H1 (cell line): ENCODE data around the gene LPP. TPM values are rescaled to one million over a fixed set of nuclear protein-coding genes. Genes with fewer than 3 reads are reported as not detected.

ENCODE experiments used
- CTCF ChIA-PET: fragments of 300-600 bp; sonication (Branson Sonifier 250); formaldehyde crosslinking; loops from one replicate; lab custom pipeline; 2021; ENCODE audit not compliant: partially characterized antibody; lab: Charles Lee
- POLR2A ChIA-PET: fragments of 300-600 bp; sonication (Branson Sonifier 250); formaldehyde crosslinking; loops from one replicate; lab custom pipeline; 2021; ENCODE audit warnings: inconsistent platforms; ENCODE audit not compliant: partially characterized antibody; lab: Charles Lee
- DNase-seq, 2 experiments: peaks; one replicate each; pipeline versions ENCODE4 v3.0.0 to v3.0.0-alpha.2; 2010 to 2022; ENCODE audit warnings: low spot score in 2 of 2, low read depth in 1 of 2, mixed read lengths in 1 of 2
- FAIRE-seq: peaks from 2 replicates; lab custom pipeline; 2011; peaks lifted over from hg19 to GRCh38; lab: Jason Lieb, UNC
- H2AFZ ChIP-seq: 2 replicates; pipeline ENCODE4 v1.8.1; 2012; ENCODE audit warnings: low read length, inconsistent platforms
- H2AK5ac ChIP-seq: 2 replicates; pipeline ENCODE4 v1.6.1; 2013; ENCODE audit warnings: low read depth, low read length
- H2BK120ac ChIP-seq: replicated peaks from 2 replicates; pipeline ENCODE3; 2013; ENCODE audit warnings: low read depth, low read length, inconsistent platforms
- H2BK12ac ChIP-seq: 2 replicates; pipeline ENCODE4 v1.6.1; 2013; ENCODE audit warnings: low read depth, low read length
- H2BK15ac ChIP-seq: 2 replicates; pipeline ENCODE4 v1.6.1; 2013; ENCODE audit warnings: low read length
- H2BK20ac ChIP-seq: 2 replicates; pipeline ENCODE4 v1.6.1; 2013; ENCODE audit warnings: low read length
- H2BK5ac ChIP-seq: 2 replicates; pipeline ENCODE4 v1.6.1; 2013; ENCODE audit warnings: low read depth, low read length
- H3K14ac ChIP-seq: 2 replicates; pipeline ENCODE4 v1.6.1; 2013; ENCODE audit warnings: inconsistent platforms; ENCODE audit not compliant: insufficient read length
- H3K18ac ChIP-seq: 2 replicates; pipeline ENCODE4 v1.6.1; 2013; ENCODE audit warnings: low read length; ENCODE audit errors: extremely low read depth
- H3K23ac ChIP-seq: 2 replicates; pipeline ENCODE4 v1.6.1; 2013; ENCODE audit warnings: inconsistent platforms; ENCODE audit not compliant: insufficient read length
- H3K23me2 ChIP-seq: 2 replicates; pipeline ENCODE4 v1.6.1; 2013; ENCODE audit warnings: low read depth, low read length
- H3K27ac ChIP-seq: 2 replicates; pipeline ENCODE4 v1.6.1; 2011; ENCODE audit warnings: low read depth, low read length, inconsistent platforms
- H3K27me3 ChIP-seq, 4 experiments: replicated peaks in 1 of 4; 1 replicate in 1 of 4; 2 replicates in 3 of 4; pipeline versions ENCODE4 v1.6.1 to v1.8.1; 2011 to 2013; ENCODE audit warnings: low read length in 3 of 4, mild to moderate bottlenecking in 3 of 4, inconsistent platforms in 2 of 4, mixed read lengths in 2 of 4, moderate library complexity in 1 of 4; ENCODE audit not compliant: control insufficient read depth in 3 of 4, insufficient read depth in 3 of 4; ENCODE audit errors: extremely low read depth in 1 of 4
- H3K36me3 ChIP-seq, 4 experiments: 2 replicates each; pipeline versions ENCODE4 v1.6.1 to v1.8.1; 2011 to 2013; ENCODE audit warnings: mild to moderate bottlenecking in 4 of 4, low read length in 3 of 4, moderate library complexity in 2 of 4, control low read depth in 1 of 4, inconsistent platforms in 1 of 4; ENCODE audit not compliant: insufficient read depth in 4 of 4, control insufficient read depth in 2 of 4
- H3K4ac ChIP-seq: replicated peaks from 2 replicates; pipeline ENCODE3; 2013; ENCODE audit warnings: low read length, low read depth, mixed read lengths, inconsistent platforms; ENCODE audit not compliant: insufficient read length
- H3K4me1 ChIP-seq, 4 experiments: replicated peaks in 1 of 4; 1 replicate in 1 of 4; 2 replicates in 3 of 4; pipeline versions ENCODE4 v1.6.1 to v1.8.1; 2011 to 2013; ENCODE audit warnings: low read length in 3 of 4, inconsistent platforms in 2 of 4, mixed read lengths in 1 of 4; ENCODE audit not compliant: insufficient read depth in 4 of 4, control insufficient read depth in 3 of 4
- H3K4me2 ChIP-seq, 2 experiments: 2 replicates each; pipeline versions ENCODE4 v1.6.1 to v1.8.1; 2011 to 2013; ENCODE audit warnings: low read depth in 2 of 2, low read length in 2 of 2, control low read depth in 1 of 2, inconsistent platforms in 1 of 2, mild to moderate bottlenecking in 1 of 2; ENCODE audit not compliant: insufficient read depth in 1 of 2
- H3K4me3 ChIP-seq, 4 experiments: fragments of 200-600, 300-600 bp in 1 of 4; sonication (generic), shearing (Covaris generic), sonication (Bioruptor Twin) in 1 of 4; 2 replicates each; pipeline versions ENCODE4 v1.5.1 to v1.8.1; 2011 to 2016; ENCODE audit warnings: low read length in 4 of 4, low read depth in 3 of 4, control low read depth in 2 of 4, inconsistent platforms in 2 of 4, mild to moderate bottlenecking in 2 of 4, mixed read lengths in 1 of 4, moderate library complexity in 1 of 4; ENCODE audit not compliant: insufficient read depth in 2 of 4; ENCODE audit errors: extremely low read depth in 1 of 4
- H3K56ac ChIP-seq: replicated peaks from 2 replicates; pipeline ENCODE3; 2013; ENCODE audit warnings: low read depth, mild to moderate bottlenecking, mixed read lengths, low read length, inconsistent platforms; ENCODE audit not compliant: insufficient read length
- H3K79me1 ChIP-seq: 2 replicates; pipeline ENCODE4 v1.6.1; 2013; ENCODE audit warnings: low read depth, low read length, control low read depth
- H3K79me2 ChIP-seq, 2 experiments: 2 replicates each; pipeline versions ENCODE4 v1.6.1 to v1.8.1; 2012 to 2013; ENCODE audit warnings: low read length in 2 of 2, mild to moderate bottlenecking in 2 of 2, inconsistent platforms in 1 of 2; ENCODE audit not compliant: insufficient read depth in 2 of 2, control insufficient read depth in 1 of 2
- H3K9ac ChIP-seq, 4 experiments: replicated peaks in 1 of 4; 1 replicate in 1 of 4; 2 replicates in 3 of 4; pipeline versions ENCODE4 v1.6.1 to v1.8.1; 2011 to 2013; ENCODE audit warnings: low read depth in 3 of 4, low read length in 3 of 4, control low read depth in 2 of 4, mild to moderate bottlenecking in 2 of 4, moderate library complexity in 2 of 4, inconsistent platforms in 1 of 4; ENCODE audit errors: extremely low read depth in 1 of 4
- H3K9me3 ChIP-seq, 2 experiments: 2 replicates each; pipeline versions ENCODE4 v1.6.1 to v1.8.1; 2012 to 2013; ENCODE audit warnings: mild to moderate bottlenecking in 2 of 2, moderate library complexity in 2 of 2, control low read depth in 1 of 2, inconsistent platforms in 1 of 2, low read depth in 1 of 2, low read length in 1 of 2, mixed read lengths in 1 of 2; ENCODE audit not compliant: insufficient read depth in 2 of 2
- H4K20me1 ChIP-seq, 2 experiments: replicated peaks in 1 of 2; 2 replicates each; pipeline versions ENCODE3 to v1.8.1; 2011 to 2013; ENCODE audit warnings: inconsistent platforms in 2 of 2, low read length in 2 of 2, mild to moderate bottlenecking in 1 of 2; ENCODE audit not compliant: insufficient read depth in 2 of 2, control insufficient read depth in 1 of 2
- H4K5ac ChIP-seq: 2 replicates; pipeline ENCODE4 v1.6.1; 2013; ENCODE audit warnings: low read length, low read depth, mixed read lengths, inconsistent platforms; ENCODE audit not compliant: insufficient read length
- H4K8ac ChIP-seq: 2 replicates; pipeline ENCODE4 v1.8.0; 2013; ENCODE audit warnings: mild to moderate bottlenecking, moderate library complexity, low read length, inconsistent platforms; ENCODE audit not compliant: insufficient read depth; ENCODE audit errors: extremely low read depth
- H4K91ac ChIP-seq: replicated peaks from 2 replicates; pipeline ENCODE3; 2013; ENCODE audit warnings: low read length, mixed read lengths, inconsistent platforms; ENCODE audit not compliant: insufficient read length
- ASH2L ChIP-seq: fragments of 200-600, 300-600 bp; sonication (generic); IDR thresholded peaks from one replicate; pipeline ENCODE4 v1.7.1; 2017; ENCODE audit warnings: low read length
- ATF3 ChIP-seq: IDR thresholded peaks from 2 replicates; pipeline ENCODE4 v1.6.1; 2011; ENCODE audit warnings: low read depth, mild to moderate bottlenecking, low read length; ENCODE audit not compliant: insufficient read depth
- CHD1 ChIP-seq: IDR thresholded peaks from 2 replicates; pipeline ENCODE4 v1.6.1; 2012; ENCODE audit warnings: low read depth, low read length, improper control_type of control experiment
- CTBP2 ChIP-seq: IDR thresholded peaks from 2 replicates; pipeline ENCODE4 v1.7.0; 2011; ENCODE audit warnings: borderline replicate concordance, mild to moderate bottlenecking, moderate library complexity, mixed read lengths, low read length; ENCODE audit not compliant: insufficient read depth, insufficient read length
- EP300 ChIP-seq, 2 experiments: IDR thresholded peaks; 1 replicate in 1 of 2; 2 replicates in 1 of 2; pipeline ENCODE4 v1.6.1; 2011 to 2012; ENCODE audit warnings: low read depth in 2 of 2, low read length in 2 of 2, mild to moderate bottlenecking in 2 of 2, borderline replicate concordance in 1 of 2, inconsistent platforms in 1 of 2, moderate library complexity in 1 of 2
- KDM4A ChIP-seq: IDR thresholded peaks from one replicate; pipeline ENCODE4 v1.7.1; 2012; ENCODE audit warnings: low read depth, mild to moderate bottlenecking, moderate library complexity, low read length, inconsistent platforms; ENCODE audit not compliant: severe bottlenecking
- SIX5 ChIP-seq: IDR thresholded peaks from 2 replicates; pipeline ENCODE4 v1.6.1; 2011; ENCODE audit warnings: mild to moderate bottlenecking, low read depth, low read length
- SP1 ChIP-seq: IDR thresholded peaks from 2 replicates; pipeline ENCODE4 v1.6.1; 2011; ENCODE audit warnings: low read depth, low read length
- SP4 ChIP-seq: IDR thresholded peaks from 2 replicates; pipeline ENCODE4 v1.6.1; 2012; ENCODE audit warnings: low read length, inconsistent platforms
- SRF ChIP-seq: IDR thresholded peaks from 2 replicates; pipeline ENCODE4 v1.6.1; 2011; ENCODE audit warnings: mild to moderate bottlenecking, low read depth, low read length, moderate library complexity
- SUZ12 ChIP-seq: fragments of 200-600 bp; sonication (generic); IDR thresholded peaks from 2 replicates; pipeline ENCODE4 v1.6.1; 2012; ENCODE audit warnings: mild to moderate bottlenecking, inconsistent platforms, low read length, moderate library complexity, mixed read lengths
- TBP ChIP-seq: IDR thresholded peaks from 2 replicates; pipeline ENCODE4 v1.6.1; 2011; ENCODE audit warnings: low read depth, low read length, improper control_type of control experiment
- TEAD4 ChIP-seq: IDR thresholded peaks from 2 replicates; pipeline ENCODE4 v1.6.1; 2012; ENCODE audit warnings: low read depth, low read length, inconsistent platforms, mixed read lengths
- WGBS, 2 experiments: shearing (Covaris generic) in 1 of 2; methylation state at CpG; one replicate each; pipeline versions ENCODE4 v1.1.6 to v1.1.7; 2013 to 2015; ENCODE audit warnings: low lambda C conversion rate in 2 of 2, mixed read lengths in 2 of 2, inconsistent platforms in 1 of 2, low coverage in 1 of 2, missing lambda C conversion rate in 1 of 2; ENCODE audit not compliant: insufficient replicate concordance in 2 of 2, insufficient coverage in 1 of 2, insufficient read length in 1 of 2; ENCODE audit errors: extremely low coverage in 1 of 2, missing lambda C conversion rate in 1 of 2; 5-methylcytosine and 5-hydroxymethylcytosine counted together
- polyA plus RNA-seq, 7 experiments: library from polyadenylated mRNA; depleted of rRNA in 3 of 7; stranded (reverse) in 5 of 7; unstranded in 2 of 7; fragments of >200 nt in 5 of 7; fragments of 200-250 nt in 2 of 7; gene quantifications; 1 replicate in 5 of 7; 2 replicates in 1 of 7; 4 replicates in 1 of 7; pipeline versions ENCODE4 v1.2.1 to v1.2.3, GENCODE V29; 2011 to 2013; ENCODE audit warnings: missing spikeins in 2 of 7, mixed read lengths in 2 of 7
- total RNA-seq: library from RNA; stranded (reverse); fragmentation: NEBNext Ultra II Directional; extraction: Animal tissue kit (Norgen Biotek cat#: 25700); gene quantifications from 2 replicates; pipeline ENCODE4 v1.2.1, GENCODE V29; 2021

The LPP gene
- total and polyA plus RNA-seq, 2 of the 8 experiments (the other 6 are each of a cell fraction or from before 2014, with no cell fraction given) = 10.0 to 53.3 TPM

DNA sequence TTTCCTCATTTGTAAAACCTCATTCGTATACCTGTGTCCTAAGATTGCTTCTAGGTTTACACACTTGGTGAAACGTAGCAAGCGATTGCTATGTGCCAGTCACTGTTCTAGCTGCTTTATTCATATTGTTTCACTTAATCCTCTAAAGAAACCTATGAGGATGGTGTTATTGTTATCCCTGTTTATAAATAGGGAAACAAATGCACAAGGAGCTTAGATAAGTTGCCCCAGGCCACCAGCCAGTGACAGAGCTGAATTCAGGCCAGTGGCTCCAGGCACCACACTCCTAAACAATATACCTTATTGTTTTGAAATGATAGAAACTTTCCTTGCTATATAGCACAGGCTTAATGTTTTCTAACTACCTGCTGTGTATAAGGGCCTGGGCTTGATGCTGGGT is 44.0 kb downstream of the LPP start:
- no peak overlapping the region for H3K4me2 ChIP-seq
- no peak overlapping the region for H2BK15ac ChIP-seq
- no peak overlapping the region for H2BK20ac ChIP-seq
- no peak overlapping the region for H2AFZ ChIP-seq
- H4K5ac ChIP-seq = no peak overlapping the region
- no peak overlapping the region for H4K91ac ChIP-seq
- no peak overlapping the region for H3K4me3 ChIP-seq
- H3K79me1 ChIP-seq = peaks cover 3% of the 10 kb centered on the region; the same call in 1 of the 2 replicates
- DNase-seq (no peak), FAIRE-seq (no peak)
- H3K79me2 ChIP-seq = peaks cover 0 to 17% of the 10 kb centered on the region in 2 experiments; a peak in 3 of 4 replicates
- H3K56ac ChIP-seq = no peak overlapping the region
- H2AK5ac ChIP-seq = no peak overlapping the region
- H2BK120ac ChIP-seq = no peak overlapping the region
- no peak overlapping the region for H3K18ac ChIP-seq
- no peak overlapping the region for H4K8ac ChIP-seq
- no peak overlapping the region for H2BK5ac ChIP-seq
- no peaks in the 10 kb centered on the region for H3K23me2 ChIP-seq
- H3K23ac ChIP-seq = no peak overlapping the region
- POLR2A ChIA-PET = interaction anchor here (0.9 kb wide), 1 partner anchor 13 kb away, joined by 3 read pairs; no protein-coding TSS in a partner anchor
- H3K4ac ChIP-seq = no peak overlapping the region
- H3K27me3 ChIP-seq = no peaks in the 10 kb centered on the region
- 91% methylated on average over 3 of the region's 3 CpGs; no CpG with 5 or more reads in 1 of the 2 experiments for WGBS, 2 experiments
- no peaks in the 10 kb centered on the region for H3K36me3 ChIP-seq
- CTCF ChIA-PET = interaction anchor here (0.7 to 7.0 kb wide), 3 partner anchors 8 to 457 kb away, joined by 3 to 50 read pairs (median 6); no protein-coding TSS in a partner anchor
- H2BK12ac ChIP-seq = no peak overlapping the region
- peaks cover 0 to 4% of the 10 kb centered on the region in 2 experiments for H4K20me1 ChIP-seq
- no peak overlapping the region for H3K14ac ChIP-seq
- H3K9ac ChIP-seq = no peak overlapping the region
- no peaks in the 10 kb centered on the region for H3K9me3 ChIP-seq
- peaks cover 0 to 6% (median 4%) of the 10 kb centered on the region in 4 experiments; a peak in 3 of 7 replicates for H3K4me1 ChIP-seq
- no peak overlapping the region for H3K27ac ChIP-seq
- no peak for TF ChIP-seq SIX5
- no peak for TF ChIP-seq SP1
- TF ChIP-seq ASH2L = no peak
- TF ChIP-seq CTBP2 = no peak
- no peak for TF ChIP-seq EP300 (IDR thresholded peaks at IDR 0.05; ENCODE audit: borderline replicate concordance in 1 of 2, low read depth in 2 of 2, low read length in 2 of 2)
- TF ChIP-seq ATF3 = no peak
- no peak for TF ChIP-seq SRF
- TF ChIP-seq TEAD4 = no peak
- no peak for TF ChIP-seq TBP
- no peak for TF ChIP-seq KDM4A
- TF ChIP-seq SP4 = no peak
- no peak for TF ChIP-seq SUZ12
- no peak for TF ChIP-seq CHD1
